ENCODE results near the gene BMERB1. TPM values are rescaled to one million over a fixed set of nuclear protein-coding genes. Genes with fewer than 3 reads are reported as not detected.

Gene BMERB1
- total and polyA plus RNA-seq, 8 donors: 4.6 to 99.5 (median 25.6) TPM

GRCh38 chr16:15547768-15548096 is 113.3 kb downstream of the BMERB1 start:
- TF ChIP-seq CTCF (IDR thresholded peaks at IDR 0.05): no peak
- no peak for TF ChIP-seq EP300 (IDR thresholded peaks at IDR 0.05)
- no peak for TF ChIP-seq POLR2AphosphoS5 (IDR thresholded peaks at IDR 0.05)
- TF ChIP-seq POLR2A (IDR thresholded peaks at IDR 0.05): no peak
- no peak overlapping the region for H3K4me3 ChIP-seq
- H3K27ac ChIP-seq: no peak overlapping the region
- H3K36me3 ChIP-seq: no peaks in the 10 kb centered on the region
- DNase-seq: no peak
- 89 to 98% (median 96%) methylated on average over 6 of the region's 6 CpGs for WGBS, 5 donors
- no peaks in the 10 kb centered on the region for H3K27me3 ChIP-seq
- peaks cover 0 to 12% (median 5%) of the 10 kb centered on the region in 4 donors for H3K4me1 ChIP-seq
- intact Hi-C loops (cut with DNase I; ENCODE audit: low total_unique reads): no loop called here
- peaks cover 0 to 8% (median 3%) of the 10 kb centered on the region in 4 donors for H3K9me3 ChIP-seq

GRCh38 chr16:15548482-15548891 is 114.1 kb downstream of the BMERB1 start:
- H3K36me3 ChIP-seq: no peaks in the 10 kb centered on the region
- 49 to 72% (median 55%) methylated on average over 3 of the region's 3 CpGs for WGBS, 5 donors
- no peak overlapping the region for H3K27ac ChIP-seq
- peaks cover 0 to under 1% (median 0%) of the 10 kb centered on the region in 4 donors for H3K9me3 ChIP-seq
- intact Hi-C loops (cut with DNase I; ENCODE audit: low total_unique reads): no loop called here
- TF ChIP-seq EP300 (IDR thresholded peaks at IDR 0.05) (no peak), POLR2AphosphoS5 (IDR thresholded peaks at IDR 0.05) (no peak), CTCF (IDR thresholded peaks at IDR 0.05) (no peak), POLR2A (IDR thresholded peaks at IDR 0.05) (no peak)
- H3K4me1 ChIP-seq: peaks cover 0 to 12% (median 5%) of the 10 kb centered on the region in 4 donors
- H3K4me3 ChIP-seq: no peak overlapping the region
- no peak for DNase-seq
- no peaks in the 10 kb centered on the region for H3K27me3 ChIP-seq

- Histone ChIP-seq H3K27ac (no peak overlapping the region), H3K4me1 (peaks cover 0 to 12% (median 5%) of the 10 kb centered on the region in 4 donors), H3K9me3 (no peaks in the 10 kb centered on the region), H3K27me3 (no peaks in the 10 kb centered on the region), H3K4me3 (no peak overlapping the region), H3K36me3 (no peaks in the 10 kb centered on the region)
- intact Hi-C loops (cut with DNase I; ENCODE audit: low total_unique reads): no loop called here
- no peak for DNase-seq
- 82 to 93% (median 90%) methylated on average over 6 of the region's 6 CpGs for WGBS, 5 donors
- TF ChIP-seq POLR2AphosphoS5 (IDR thresholded peaks at IDR 0.05): no peak
- TF ChIP-seq EP300 (IDR thresholded peaks at IDR 0.05): no peak
- no peak for TF ChIP-seq CTCF (IDR thresholded peaks at IDR 0.05)
- TF ChIP-seq POLR2A (IDR thresholded peaks at IDR 0.05): no peak
Measured at GRCh38 chr16:15552507-15552906, 118.1 kb downstream of the BMERB1 start.

- TF ChIP-seq POLR2A (IDR thresholded peaks at IDR 0.05) (no peak), EP300 (IDR thresholded peaks at IDR 0.05) (no peak), CTCF (IDR thresholded peaks at IDR 0.05) (no peak), POLR2AphosphoS5 (IDR thresholded peaks at IDR 0.05) (no peak)
- no peaks in the 10 kb centered on the region for H3K36me3 ChIP-seq
- no peaks in the 10 kb centered on the region for H3K9me3 ChIP-seq
- no peaks in the 10 kb centered on the region for H3K27me3 ChIP-seq
- intact Hi-C loops (cut with DNase I; ENCODE audit: low total_unique reads): no loop called here
- peaks cover 0 to 12% (median 5%) of the 10 kb centered on the region in 4 donors for H3K4me1 ChIP-seq
- DNase-seq: no peak
- 79 to 88% (median 85%) methylated on average over 10 of the region's 10 CpGs for WGBS, 5 donors
- H3K4me3 ChIP-seq: no peak overlapping the region
- no peak overlapping the region for H3K27ac ChIP-seq
Measured at GRCh38 chr16:15553313-15554088, 119.1 kb downstream of the BMERB1 start.
